HG02571 (cell line): ENCODE results near the gene RABGAP1.

ENCODE experiments used
- ATAC-seq: cut with Tn5 transposase; IDR thresholded peaks from one replicate; pipeline ENCODE4 v1.9.1; 2021; ENCODE audit warnings: mild to moderate bottlenecking, moderate library complexity; ENCODE audit not compliant: unreplicated experiment

Gene RABGAP1

DNA sequence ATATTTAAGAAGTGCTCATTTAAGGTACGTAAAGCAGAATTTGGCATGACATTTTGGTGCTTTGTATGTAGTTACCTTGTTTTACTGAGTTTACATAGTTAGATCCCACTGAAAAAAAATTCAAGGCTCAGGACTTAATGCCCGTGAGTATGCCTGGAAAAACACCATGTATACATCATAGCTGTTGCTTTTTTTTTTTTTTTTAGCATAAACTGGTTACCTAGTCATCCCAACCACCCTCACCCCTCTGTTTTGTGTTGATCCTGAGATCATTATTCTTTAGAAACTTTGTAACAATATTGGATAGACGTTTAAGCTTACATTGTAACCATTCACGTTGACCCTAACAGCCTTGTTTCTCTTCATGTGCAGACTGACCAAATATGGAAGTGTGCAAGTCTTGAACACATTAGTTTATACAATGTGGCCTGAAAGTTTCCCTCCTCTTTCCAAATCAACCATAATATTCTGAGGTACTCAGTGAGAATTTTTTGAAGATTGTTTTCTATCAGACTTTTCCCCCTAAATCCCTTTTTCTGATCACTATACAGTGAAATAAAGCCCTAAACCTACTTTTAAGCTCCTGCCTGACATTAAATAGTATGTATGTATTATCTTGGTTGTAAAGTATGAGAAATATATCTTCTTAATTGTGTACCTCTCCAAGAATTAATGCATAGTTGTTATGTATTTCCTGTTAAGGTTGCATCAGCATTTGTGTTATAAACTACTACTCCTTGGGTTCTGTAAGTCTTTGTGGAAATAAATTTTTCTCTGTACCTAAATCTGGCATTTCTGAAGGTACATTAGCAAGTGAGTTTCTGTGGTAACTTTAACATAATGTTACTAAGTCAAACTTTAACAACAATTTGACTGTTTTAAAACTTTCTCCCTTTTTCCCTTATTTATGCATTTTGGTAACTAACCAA, 4.4 kb downstream of the RABGAP1 start:
- ATAC-seq: no peak

DNA sequence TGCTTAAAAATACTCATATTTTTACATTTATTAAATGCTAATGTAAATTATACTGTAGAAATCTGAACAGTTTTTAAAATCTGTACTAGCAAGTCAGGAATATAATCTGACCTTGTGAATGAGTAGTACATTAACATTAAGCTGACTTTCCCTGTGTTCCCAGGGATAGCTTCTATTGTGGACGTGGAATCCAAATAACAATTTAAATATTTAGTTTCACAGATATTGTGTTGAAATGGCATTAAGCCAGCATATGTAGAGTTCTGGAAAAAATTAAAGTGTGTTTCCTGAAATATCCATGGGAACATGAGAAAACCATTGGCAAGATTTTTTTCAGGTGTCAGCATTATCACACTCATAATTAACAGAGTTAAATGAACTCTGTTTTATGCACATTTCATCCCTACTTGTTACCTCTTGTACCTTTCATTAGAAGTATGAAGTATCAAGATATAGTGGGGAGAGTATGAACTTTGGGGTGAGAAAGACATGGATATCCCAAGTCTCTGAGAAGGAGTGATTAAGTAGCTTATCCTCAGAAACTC, 5.7 kb downstream of the RABGAP1 start:
- no peak for ATAC-seq

DNA sequence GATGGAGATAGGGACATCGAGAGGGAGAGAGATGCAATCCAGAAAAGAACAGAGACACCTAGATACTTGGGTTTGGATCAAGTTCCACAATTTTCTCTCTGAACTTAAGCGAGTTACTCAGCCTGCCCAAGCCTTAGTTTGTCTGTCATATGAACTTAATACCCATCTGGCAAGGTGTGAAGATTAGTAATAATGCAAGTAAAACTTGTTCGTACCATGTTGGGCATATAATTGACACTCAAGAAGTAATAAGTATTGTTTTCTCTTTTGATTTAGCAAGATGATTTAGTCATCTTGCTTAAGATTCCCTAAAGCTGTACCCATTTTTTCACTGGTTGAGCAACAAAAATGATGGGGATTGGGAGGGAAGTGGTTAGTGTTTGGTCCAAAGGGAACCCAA, 7.5 kb downstream of the RABGAP1 start:
- ATAC-seq: no peak

DNA sequence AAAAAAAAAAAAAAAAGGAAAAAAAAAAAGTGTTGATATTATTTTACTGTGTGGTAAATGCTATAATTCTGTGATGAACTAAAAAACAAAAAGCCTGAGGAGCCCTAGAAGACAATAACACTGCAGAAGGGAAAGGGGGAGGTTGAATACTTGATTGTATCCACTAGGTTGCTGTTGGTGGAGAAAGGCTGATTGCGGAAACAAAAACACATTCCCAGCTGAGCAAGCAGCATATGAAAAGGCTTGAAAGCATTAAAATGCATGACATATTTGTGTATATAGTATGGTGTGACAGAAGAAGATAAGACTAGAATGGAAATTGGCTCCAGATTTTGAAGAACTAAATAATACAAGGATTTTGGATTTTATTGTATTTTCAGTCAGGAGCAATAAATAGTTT, 8.9 kb downstream of the RABGAP1 start:
- ATAC-seq: no peak

DNA sequence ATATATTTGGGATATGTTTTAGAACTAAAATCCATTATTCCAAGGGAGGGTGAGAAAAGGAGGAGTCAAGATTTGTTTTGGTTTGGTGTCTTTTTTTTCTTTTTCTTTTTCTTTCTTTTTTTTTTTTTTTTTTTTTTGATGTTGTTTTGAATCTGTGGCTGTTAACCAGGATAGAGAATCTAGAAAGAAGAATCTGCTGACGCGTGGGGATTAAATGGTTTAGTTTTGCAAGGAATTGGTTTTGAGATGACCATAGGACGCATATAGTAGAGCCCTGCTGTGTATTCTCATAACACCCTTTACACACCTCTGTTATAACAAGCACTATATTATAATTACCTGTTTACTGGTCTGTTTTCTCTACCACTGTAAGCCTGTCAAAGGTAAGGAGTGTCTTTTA, 9.4 kb downstream of the RABGAP1 start:
- no peak for ATAC-seq

DNA sequence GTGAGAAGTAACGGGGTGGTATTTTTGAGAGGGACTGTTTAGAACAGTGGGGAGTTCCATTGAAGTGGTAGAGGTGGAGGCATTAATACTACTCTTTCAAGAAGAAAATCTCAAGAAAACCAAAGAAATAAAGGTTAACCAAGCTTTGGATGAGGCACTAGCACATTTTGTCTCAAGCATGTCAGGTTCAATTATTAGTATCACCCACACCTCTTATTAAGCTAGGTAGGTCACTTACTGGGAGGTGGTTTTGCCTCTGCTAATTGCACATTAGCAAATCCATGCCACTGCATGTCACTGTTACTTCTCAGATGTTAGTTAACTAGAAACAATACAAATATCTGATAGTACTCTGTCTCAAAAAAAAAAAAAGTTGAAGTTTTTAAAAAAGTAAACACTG, 10.2 kb downstream of the RABGAP1 start:
- no peak for ATAC-seq

DNA sequence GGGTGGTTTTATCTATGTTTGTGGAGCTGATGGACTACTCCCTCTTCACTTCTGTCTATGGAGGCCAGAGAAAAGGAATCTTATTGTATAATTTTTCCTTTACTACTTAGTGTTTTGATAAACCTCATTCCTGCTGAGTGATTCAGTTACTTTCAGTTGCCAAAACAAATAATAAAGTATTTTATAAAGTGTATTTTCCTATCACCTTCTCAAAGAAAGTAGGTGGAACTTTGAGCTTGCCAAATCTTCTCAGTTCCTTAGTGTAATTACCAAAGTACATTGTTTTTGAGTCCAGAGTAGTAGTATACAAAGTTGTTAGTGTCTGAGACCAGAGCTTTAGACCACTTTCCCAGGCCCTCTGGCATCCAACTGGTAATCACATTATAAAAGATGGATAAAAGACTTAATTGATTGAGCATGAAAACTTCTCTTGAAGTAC, 13.5 kb downstream of the RABGAP1 start:
- ATAC-seq: no peak

DNA sequence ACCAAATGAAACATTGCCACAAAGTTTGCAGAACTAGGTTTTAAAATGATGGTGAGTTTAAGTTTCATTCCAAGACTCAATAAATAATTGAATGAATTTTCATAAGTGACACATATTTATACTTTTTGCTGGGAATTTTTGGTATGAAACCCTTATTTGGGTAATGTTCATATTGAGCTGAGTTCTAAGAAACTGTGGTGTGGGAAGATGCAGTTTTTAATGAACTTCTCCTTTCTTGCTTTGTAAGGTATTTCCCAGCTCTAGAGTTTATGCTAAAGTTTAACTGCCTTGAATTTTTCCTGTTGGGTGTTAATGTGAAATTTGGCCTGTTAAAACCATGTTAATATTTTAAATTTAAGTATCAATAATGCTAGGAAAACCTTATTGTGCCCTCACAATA, 15.1 kb downstream of the RABGAP1 start:
- ATAC-seq: no peak

DNA sequence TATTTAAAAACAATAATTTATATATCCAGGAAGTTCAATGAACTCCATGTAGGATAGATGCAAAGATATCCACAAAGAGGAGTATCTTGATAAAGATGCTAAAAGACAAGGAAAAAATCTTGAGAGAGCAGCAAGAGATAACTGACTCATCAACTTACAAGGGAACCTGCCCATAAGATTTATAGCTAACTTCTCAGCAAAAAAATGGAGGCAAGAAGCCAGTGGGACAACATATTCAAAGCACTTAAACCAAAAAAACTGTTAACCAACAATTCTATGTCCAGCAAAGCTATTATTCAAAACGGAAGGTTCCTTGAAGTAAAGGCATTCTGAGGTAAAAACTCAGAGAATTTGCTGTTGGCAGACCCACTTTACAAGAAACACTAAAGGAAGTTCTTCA, 20.3 kb downstream of the RABGAP1 start:
- no peak for ATAC-seq

DNA sequence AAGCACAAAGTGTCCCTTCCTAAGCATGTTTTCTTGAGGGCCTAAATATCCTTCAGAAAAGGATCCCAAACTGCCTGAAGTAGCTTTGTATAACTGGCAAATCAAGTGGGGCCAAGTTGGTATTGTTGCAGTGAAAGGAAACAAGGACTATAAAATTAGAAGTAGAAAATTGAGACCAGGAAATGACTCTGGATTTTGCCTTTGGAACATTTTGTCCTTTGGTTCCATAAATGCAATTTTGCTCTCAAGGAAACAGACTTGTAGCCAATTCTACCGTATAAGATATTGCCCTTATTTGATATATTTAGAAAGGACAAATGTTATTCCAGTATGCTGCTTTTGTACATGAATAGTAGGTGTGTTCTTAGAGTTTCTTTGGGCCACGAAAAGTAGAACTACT, 34.4 kb downstream of the RABGAP1 start:
- no peak for ATAC-seq

DNA sequence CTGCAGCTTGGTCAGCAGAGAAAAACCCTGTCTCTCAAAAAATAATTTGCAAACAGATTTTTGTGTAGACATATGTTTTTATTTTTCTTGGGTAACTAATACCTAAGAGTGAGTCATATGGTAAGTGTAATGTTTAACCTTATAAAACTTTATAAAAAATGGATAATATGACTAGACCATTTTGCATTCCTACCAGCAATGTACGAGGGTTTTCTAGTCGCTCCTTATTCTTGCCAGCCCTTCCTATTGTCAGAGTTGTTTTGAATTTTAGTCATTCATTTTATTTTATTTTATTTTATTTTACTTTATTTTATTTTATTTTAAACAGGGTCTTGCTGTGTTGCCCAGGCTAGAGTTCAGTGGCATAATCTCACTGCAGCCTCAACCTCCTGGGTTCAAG, 37.8 kb downstream of the RABGAP1 start:
- no peak for ATAC-seq

DNA sequence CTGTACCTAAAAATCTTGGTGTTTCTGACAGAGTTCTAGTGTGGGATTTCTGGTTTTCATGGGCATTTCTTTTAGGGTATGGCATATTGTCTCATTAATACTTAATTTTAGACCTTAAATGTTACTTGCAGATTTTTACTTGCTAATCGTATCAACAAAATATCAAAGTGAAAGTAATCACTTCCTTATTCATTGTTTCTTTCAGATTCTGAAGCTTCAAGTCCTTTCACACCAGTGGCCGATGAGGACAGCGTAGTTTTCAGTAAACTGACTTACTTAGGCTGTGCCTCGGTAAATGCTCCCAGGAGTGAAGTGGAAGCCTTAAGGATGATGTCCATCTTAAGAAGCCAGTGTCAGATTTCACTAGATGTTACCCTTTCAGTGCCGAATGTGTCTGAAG, 45.2 kb downstream of the RABGAP1 start:
- no peak for ATAC-seq

DNA sequence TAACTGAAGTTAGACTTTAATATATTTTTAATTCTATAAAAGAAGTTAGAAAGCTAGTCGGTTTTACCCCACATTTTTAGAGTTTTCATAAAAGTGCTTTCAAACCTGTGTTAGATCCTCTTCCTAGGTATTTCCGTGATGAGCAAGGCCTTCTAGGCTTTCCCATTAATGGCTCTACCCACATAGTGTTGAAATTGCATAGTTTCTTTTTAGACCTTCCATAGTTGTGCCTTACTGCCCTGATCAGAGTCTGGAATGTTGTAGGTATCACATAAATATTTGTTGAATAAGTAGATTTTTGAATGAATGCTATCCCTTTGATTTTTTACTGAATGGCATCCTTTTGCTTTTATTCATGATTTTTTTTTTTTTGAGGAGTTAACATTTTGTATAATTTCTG, 47.3 kb downstream of the RABGAP1 start:
- ATAC-seq: no peak

DNA sequence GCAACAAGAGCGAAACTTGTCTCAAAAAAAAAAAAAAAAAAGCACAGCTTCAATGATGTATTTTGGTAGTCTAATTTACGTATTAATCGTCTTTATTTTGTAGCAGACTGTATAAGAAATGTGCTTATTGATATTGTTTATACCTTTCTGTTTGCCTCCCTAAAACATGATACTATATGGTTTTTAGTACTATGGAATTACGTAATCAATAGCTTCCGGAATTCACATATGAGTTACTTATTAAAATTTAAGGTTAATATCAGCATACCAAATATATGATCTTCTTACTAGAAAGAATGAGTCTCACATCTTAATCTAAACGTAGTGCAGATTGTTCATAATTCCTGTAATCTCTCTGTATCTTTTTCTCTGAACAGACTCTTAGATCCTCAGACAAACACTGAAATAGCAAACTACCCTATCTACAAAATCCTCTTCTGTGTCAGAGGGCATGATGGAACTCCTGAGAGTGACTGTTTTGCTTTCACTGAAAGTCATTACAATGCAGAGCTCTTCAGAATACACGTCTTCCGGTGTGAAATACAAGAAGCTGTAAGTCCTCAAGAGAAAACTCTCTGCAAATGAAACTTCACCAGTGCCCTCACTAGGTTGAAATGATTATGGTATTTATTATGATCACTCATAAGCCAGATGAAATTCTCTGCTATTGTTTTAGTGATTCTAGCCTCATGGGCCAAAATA, 48.3 kb downstream of the RABGAP1 start:
- peak; percentile 87 for ATAC-seq

DNA sequence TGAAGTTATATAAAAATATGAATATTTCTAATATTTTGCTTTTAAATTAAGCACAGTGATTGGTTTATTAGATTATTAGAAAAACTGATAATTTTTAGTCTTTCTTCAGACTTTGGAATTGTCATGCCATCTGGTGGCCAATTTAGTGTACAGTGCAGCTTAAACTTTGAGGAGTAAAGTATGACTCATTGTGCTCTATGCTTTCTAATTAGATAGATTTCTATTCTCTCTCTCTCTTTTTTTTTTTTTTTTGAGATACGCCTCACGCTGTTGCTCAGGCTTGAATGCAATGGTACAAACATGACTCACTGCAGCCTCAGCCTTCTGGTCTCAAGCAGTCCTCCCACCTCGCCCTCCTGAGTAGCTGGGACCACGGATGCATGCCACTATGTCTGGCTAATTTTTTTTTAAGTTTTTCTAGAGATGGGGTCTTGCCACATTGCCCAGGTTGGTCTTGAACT, 50.6 kb downstream of the RABGAP1 start:
- ATAC-seq: no peak

DNA sequence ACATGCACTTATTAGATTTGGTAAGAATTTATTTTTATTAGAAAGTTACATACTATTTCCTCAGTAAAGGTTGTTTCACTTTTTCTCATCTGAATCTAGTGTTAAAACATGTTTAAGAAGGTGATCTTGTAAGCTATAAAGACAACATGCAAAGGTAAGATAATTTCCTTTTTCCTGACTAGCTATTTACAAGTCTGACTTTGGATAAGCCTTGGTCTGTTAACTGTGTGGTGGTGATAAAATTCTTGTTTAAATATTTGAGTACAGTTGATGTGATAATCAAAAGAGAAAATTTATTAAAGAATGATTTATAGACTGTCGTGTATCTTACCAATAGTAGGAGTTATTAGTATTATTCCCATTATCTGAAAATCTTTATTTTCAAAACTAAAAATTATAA, 55.8 kb downstream of the RABGAP1 start:
- no peak for ATAC-seq

DNA sequence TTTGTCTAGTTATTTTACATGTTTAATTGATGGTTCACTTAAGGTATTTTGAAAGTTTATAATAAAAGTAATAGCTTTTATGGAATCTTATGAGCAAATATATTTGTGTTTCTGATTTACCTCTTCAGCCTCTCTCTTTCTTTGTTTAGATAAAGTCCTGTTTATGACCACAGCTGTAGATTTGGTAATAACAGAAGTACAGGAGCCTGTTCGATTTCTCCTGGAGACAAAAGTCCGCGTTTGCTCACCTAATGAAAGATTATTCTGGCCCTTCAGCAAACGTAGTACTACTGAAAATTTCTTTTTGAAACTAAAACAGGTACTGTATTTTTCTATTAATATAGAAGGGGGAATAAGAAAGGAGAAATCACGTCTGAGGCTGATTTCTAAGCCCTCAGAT, 57.6 kb downstream of the RABGAP1 start:
- ATAC-seq: no peak

DNA sequence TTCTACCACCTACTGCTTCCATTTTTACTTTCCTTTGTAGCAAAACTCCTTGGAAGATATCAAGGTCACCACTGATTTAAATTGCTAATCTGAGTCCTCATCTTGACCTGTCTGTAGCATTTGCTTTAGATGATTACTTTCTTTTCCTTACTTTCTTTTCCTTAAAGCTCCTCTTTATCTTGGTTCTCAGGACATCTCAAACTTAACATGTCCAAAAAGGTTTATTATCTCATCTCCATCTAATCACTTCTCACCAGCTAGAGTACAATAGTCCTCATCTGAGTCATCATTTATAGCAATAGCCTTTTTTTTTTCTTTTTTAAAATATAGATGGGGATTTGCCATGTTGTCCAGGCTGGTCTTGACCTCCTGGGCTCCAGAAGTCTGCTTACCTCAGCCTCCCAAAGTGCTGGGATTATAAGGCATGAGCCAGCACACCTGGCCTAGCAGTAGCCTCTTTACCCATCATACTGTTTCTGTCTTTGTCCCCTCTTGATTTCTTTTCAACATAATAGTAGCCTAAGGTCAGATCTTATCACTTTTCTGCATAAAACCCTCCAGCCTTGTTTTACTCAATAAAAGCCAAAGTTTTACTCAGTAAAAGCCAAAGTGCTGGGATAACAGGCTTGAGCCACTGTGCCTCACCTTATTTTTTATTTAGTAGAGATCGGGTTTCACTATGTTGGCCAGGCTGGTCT, 59.7 kb downstream of the RABGAP1 start:
- no peak for ATAC-seq

DNA sequence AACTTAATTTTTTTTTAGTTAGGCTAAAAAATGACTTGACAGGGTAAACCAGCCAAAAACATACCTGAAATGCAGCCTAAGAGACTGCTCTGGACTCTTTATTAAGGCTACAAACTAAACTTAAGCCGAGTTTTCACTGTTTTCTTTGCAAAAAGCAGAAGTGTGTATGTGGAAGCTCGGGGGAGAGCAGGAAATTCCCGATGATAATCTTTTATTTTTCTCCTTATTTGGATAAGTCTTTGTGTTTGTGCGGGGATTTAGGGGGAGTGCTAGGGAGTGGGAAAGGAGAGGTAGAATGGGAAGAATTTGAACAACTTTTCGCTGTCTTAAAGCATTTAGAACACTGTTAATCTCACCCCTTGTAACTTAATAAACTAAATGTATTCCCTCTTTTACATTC, 61.9 kb downstream of the RABGAP1 start:
- no peak for ATAC-seq

DNA sequence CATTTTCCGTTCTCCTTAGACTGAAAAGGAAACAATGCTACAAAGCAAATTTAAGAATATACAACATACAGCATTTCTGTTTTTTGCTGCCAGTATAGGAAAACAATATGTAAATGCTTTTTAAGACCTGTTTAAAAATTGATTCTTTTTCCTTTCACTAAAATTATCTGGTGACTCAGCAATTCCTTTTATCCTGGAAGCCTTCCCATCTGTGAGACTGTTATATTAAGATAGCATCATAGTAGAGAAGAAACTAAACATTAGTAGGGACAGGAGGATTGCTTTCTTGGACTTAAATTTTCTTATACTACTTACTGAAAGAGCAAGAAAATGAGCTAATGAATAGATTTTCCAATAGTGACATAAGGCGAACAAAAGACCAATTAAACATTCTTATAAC, 62.6 kb downstream of the RABGAP1 start:
- ATAC-seq: no peak

DNA sequence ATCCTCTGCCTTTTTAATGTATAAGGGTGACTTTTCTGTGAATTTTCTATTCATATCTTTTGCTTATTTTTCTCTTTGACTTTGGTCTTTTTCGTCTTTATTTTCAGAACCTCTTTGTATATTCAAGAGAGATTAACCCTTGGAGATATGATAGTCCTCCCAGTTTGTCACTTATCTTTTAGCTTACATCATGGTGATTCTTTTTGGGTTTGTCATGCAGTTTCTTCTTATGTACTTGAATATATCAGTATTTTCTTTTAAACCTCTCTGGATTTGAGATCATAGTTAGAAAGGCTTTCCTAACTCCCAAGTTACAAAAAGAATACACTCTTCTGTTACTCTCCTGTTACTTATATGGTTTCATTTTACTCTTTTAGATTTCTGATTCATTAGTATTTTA, 65.1 kb downstream of the RABGAP1 start:
- ATAC-seq: no peak
